GM23338 (cell line): Measurements from ENCODE around the gene ZNF48. TPM values are rescaled to one million over a fixed set of nuclear protein-coding genes. Genes with fewer than 3 reads are reported as not detected.

Source experiments
- ATAC-seq: fragments of 200-7000 bp; cut with Tn5 transposase; 3 replicates; pipeline ENCODE4 v1.9.1; 2020
- DNase-seq: peaks from one replicate; pipeline ENCODE4 v3.0.0-alpha.2; 2015; ENCODE audit warnings: low spot score
- H2AFZ ChIP-seq: fragments of 200-600 bp; sonication (generic); 2 replicates; pipeline ENCODE4 v1.8.0; 2016; ENCODE audit warnings: antibody characterized with exemption, mild to moderate bottlenecking, moderate library complexity
- H3F3A ChIP-seq: fragments of 200-600 bp; sonication (generic); replicated peaks from 2 replicates; pipeline ENCODE4 v1.8.0; 2017; ENCODE audit warnings: antibody characterized with exemption, mixed run types, low read depth
- H3K27ac ChIP-seq: fragments of 200-600 bp; sonication (generic); 2 replicates; pipeline ENCODE4 v1.6.1; 2016; ENCODE audit warnings: low read depth
- H3K27me3 ChIP-seq: fragments of 200-600 bp; sonication (generic); 2 replicates; pipeline ENCODE4 v1.8.0; 2016; ENCODE audit warnings: mild to moderate bottlenecking, mixed run types, moderate library complexity; ENCODE audit not compliant: insufficient read depth
- H3K36me3 ChIP-seq: fragments of 200-600 bp; sonication (generic); 2 replicates; pipeline ENCODE4 v1.8.0; 2016; ENCODE audit warnings: mild to moderate bottlenecking; ENCODE audit not compliant: insufficient read depth
- H3K4me1 ChIP-seq: fragments of 200-600 bp; sonication (generic); 2 replicates; pipeline ENCODE4 v1.8.0; 2016; ENCODE audit warnings: mild to moderate bottlenecking, moderate library complexity; ENCODE audit not compliant: insufficient read depth
- H3K4me2 ChIP-seq: fragments of 200-600 bp; sonication (generic); 2 replicates; pipeline ENCODE4 v1.7.1; 2017; ENCODE audit warnings: mixed run types
- H3K4me3 ChIP-seq: fragments of 200-600 bp; sonication (generic); 2 replicates; pipeline ENCODE4 v1.6.1; 2016; ENCODE audit warnings: mixed run types
- H3K79me2 ChIP-seq: fragments of 200-600 bp; sonication (generic); replicated peaks from 2 replicates; pipeline ENCODE4 v1.8.0; 2017; ENCODE audit warnings: mild to moderate bottlenecking; ENCODE audit not compliant: insufficient read depth
- H3K9me2 ChIP-seq: fragments of 200-600 bp; sonication (generic); 2 replicates; pipeline ENCODE4 v1.8.0; 2017; ENCODE audit not compliant: insufficient read depth
- H4K20me1 ChIP-seq: fragments of 200-600 bp; sonication (generic); replicated peaks from 2 replicates; pipeline ENCODE4 v1.8.0; 2017; ENCODE audit warnings: mild to moderate bottlenecking; ENCODE audit not compliant: insufficient read depth
- H3K27ac Mint-ChIP-seq: 2 replicates; pipeline ENCODE4 v1.8.0; 2020; ENCODE audit warnings: inconsistent platforms, mild to moderate bottlenecking, moderate library complexity, mixed read lengths
- H3K27me3 Mint-ChIP-seq: 3 replicates; pipeline ENCODE4 v1.8.0; 2022; ENCODE audit warnings: low read depth, mild to moderate bottlenecking, moderate library complexity, mixed read lengths, inconsistent platforms; ENCODE audit not compliant: insufficient read depth, poor library complexity
- H3K36me3 Mint-ChIP-seq: 3 replicates; pipeline ENCODE4 v1.8.0; 2021; ENCODE audit warnings: low read depth, mild to moderate bottlenecking, inconsistent platforms, moderate library complexity, mixed read lengths
- H3K4me1 Mint-ChIP-seq: 3 replicates; pipeline ENCODE4 v1.8.0; 2020; ENCODE audit warnings: mild to moderate bottlenecking, inconsistent platforms, mixed read lengths
- H3K4me3 Mint-ChIP-seq: 3 replicates; pipeline ENCODE4 v1.8.0; 2021; ENCODE audit warnings: moderate library complexity, mild to moderate bottlenecking, inconsistent platforms, mixed read lengths
- H3K9me3 Mint-ChIP-seq: 3 replicates; pipeline ENCODE4 v1.8.0; 2020; ENCODE audit warnings: moderate library complexity, mild to moderate bottlenecking, inconsistent platforms, mixed read lengths
- CREB1 ChIP-seq: fragments of 250-450 bp; sonication (Bioruptor Pico); IDR thresholded peaks from 2 replicates; pipeline ENCODE4 v1.5.0; 2020; ENCODE audit warnings: low read depth, mild to moderate bottlenecking, moderate library complexity
- EZH2phosphoT487 ChIP-seq: fragments of 200-600 bp; sonication (generic); IDR thresholded peaks from one replicate; pipeline ENCODE4 v1.8.1; 2018; ENCODE audit warnings: antibody characterized with exemption; ENCODE audit not compliant: unreplicated experiment
- JUNB ChIP-seq: IDR thresholded peaks from one replicate; pipeline ENCODE4 v1.6.1; 2016; ENCODE audit warnings: antibody characterized with exemption; ENCODE audit not compliant: unreplicated experiment
- NANOG ChIP-seq: IDR thresholded peaks from 2 replicates; pipeline ENCODE4 v1.6.1; 2016; ENCODE audit warnings: antibody characterized with exemption, borderline replicate concordance
- POLR2AphosphoS5 ChIP-seq: IDR thresholded peaks from 2 replicates; pipeline ENCODE4 v1.6.1; 2016; ENCODE audit warnings: antibody characterized with exemption, low read depth
- REST ChIP-seq: IDR thresholded peaks from one replicate; pipeline ENCODE4 v1.6.1; 2018; ENCODE audit warnings: antibody characterized with exemption; ENCODE audit not compliant: unreplicated experiment
- ZNF114 ChIP-seq: fragments of 250-450 bp; sonication (Bioruptor Pico); IDR thresholded peaks from 2 replicates; pipeline ENCODE4 v1.5.0; 2020; ENCODE audit warnings: mild to moderate bottlenecking, moderate library complexity
- ZNF462 ChIP-seq: fragments of 250-450 bp; sonication (Bioruptor Pico); IDR thresholded peaks from 2 replicates; pipeline ENCODE4 v1.5.0; 2020; ENCODE audit warnings: mild to moderate bottlenecking, moderate library complexity
- polyA plus RNA-seq: library from polyadenylated mRNA; unstranded; fragments of >200 nt; fragmentation: Nextera tagmentation; extraction: Ambion mirVana; gene quantifications from 2 replicates; pipeline ENCODE4 v1.2.1, GENCODE V29; 2016
- total RNA-seq: library from RNA; depleted of rRNA; stranded (reverse); fragments of >200 nt; shearing (Covaris generic); gene quantifications from 2 replicates; pipeline ENCODE4 v1.2.3, GENCODE V29; 2014
- TF ChIP-seq, protein P1 (sequence below): IDR thresholded peaks from 2 replicates; pipeline ENCODE4 v1.6.1; 2016; ENCODE audit warnings: antibody characterized with exemption
- TF ChIP-seq, protein P2 (sequence below), 2 experiments: fragments of 200-600 bp in 1 of 2; sonication (generic) in 1 of 2; conservative IDR thresholded peaks; 2 replicates each; pipeline versions ENCODE4 v1.5.1 to v1.6.1; 2016 to 2017; ENCODE audit warnings: antibody characterized with exemption in 2 of 2, low read depth in 2 of 2, mild to moderate bottlenecking in 2 of 2, moderate library complexity in 1 of 2

Gene ZNF48
- total and polyA plus RNA-seq, 2 experiments from 2014 or later = 4.8 to 44.3 TPM

DNA sequence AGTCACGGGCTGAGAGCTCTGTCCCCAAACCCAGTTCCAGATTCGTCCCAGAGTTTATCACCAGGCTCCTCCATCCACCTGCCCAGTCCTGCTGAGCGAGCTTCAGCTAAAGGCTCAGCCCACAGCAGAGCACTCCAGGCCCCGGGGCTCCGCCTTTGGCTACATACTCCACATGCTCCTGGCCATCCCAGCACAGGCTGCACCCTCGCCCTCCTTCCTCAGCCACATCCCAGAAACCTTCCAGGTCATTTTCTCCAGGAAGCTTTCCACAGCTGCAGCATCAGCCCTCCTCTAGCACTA is 35.4 kb upstream of the ZNF48 start:
- peaks cover 3% of the 10 kb centered on the region; the same call in 1 of the 2 replicates for H3K4me1 ChIP-seq
- no peak for DNase-seq
- no peaks in the 10 kb centered on the region for H3K27me3 ChIP-seq
- no peaks in the 10 kb centered on the region for H3K36me3 ChIP-seq
- H3F3A ChIP-seq = no peaks in the 10 kb centered on the region
- no peak for TF ChIP-seq NANOG
- TF ChIP-seq JUNB = no peak
- TF ChIP-seq ZNF462 = no peak
- no peak for TF ChIP-seq POLR2AphosphoS5
- no peak for TF ChIP-seq ZNF114 (CRISPR knock-in tag)
- TF ChIP-seq, protein P1, sequence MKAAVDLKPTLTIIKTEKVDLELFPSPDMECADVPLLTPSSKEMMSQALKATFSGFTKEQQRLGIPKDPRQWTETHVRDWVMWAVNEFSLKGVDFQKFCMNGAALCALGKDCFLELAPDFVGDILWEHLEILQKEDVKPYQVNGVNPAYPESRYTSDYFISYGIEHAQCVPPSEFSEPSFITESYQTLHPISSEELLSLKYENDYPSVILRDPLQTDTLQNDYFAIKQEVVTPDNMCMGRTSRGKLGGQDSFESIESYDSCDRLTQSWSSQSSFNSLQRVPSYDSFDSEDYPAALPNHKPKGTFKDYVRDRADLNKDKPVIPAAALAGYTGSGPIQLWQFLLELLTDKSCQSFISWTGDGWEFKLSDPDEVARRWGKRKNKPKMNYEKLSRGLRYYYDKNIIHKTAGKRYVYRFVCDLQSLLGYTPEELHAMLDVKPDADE = no peak
- TF ChIP-seq REST = no peak
- TF ChIP-seq, protein P2, sequence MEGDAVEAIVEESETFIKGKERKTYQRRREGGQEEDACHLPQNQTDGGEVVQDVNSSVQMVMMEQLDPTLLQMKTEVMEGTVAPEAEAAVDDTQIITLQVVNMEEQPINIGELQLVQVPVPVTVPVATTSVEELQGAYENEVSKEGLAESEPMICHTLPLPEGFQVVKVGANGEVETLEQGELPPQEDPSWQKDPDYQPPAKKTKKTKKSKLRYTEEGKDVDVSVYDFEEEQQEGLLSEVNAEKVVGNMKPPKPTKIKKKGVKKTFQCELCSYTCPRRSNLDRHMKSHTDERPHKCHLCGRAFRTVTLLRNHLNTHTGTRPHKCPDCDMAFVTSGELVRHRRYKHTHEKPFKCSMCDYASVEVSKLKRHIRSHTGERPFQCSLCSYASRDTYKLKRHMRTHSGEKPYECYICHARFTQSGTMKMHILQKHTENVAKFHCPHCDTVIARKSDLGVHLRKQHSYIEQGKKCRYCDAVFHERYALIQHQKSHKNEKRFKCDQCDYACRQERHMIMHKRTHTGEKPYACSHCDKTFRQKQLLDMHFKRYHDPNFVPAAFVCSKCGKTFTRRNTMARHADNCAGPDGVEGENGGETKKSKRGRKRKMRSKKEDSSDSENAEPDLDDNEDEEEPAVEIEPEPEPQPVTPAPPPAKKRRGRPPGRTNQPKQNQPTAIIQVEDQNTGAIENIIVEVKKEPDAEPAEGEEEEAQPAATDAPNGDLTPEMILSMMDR (conservative IDR thresholded peaks at IDR 0.05; ENCODE audit: low read depth in 2 of 2) = no peak
- no peak for TF ChIP-seq EZH2phosphoT487
- no peak for TF ChIP-seq CREB1 (CRISPR knock-in tag)
- no peaks in the 10 kb centered on the region for H3K9me2 ChIP-seq
- no peak overlapping the region for H3K4me2 ChIP-seq
- H3K79me2 ChIP-seq = peaks cover 5% of the 10 kb centered on the region
- H3K27ac ChIP-seq = no peak overlapping the region
- H3K27ac Mint-ChIP-seq = no peak overlapping the region
- H3K9me3 Mint-ChIP-seq = no peaks in the 10 kb centered on the region; the same call in 1 of the 3 replicates
- H3K27me3 Mint-ChIP-seq = peaks cover 18% of the 10 kb centered on the region
- no peak overlapping the region for H2AFZ ChIP-seq
- peaks cover 29% of the 10 kb centered on the region for H3K36me3 Mint-ChIP-seq
- H3K4me3 ChIP-seq = no peak overlapping the region
- peaks cover 4% of the 10 kb centered on the region; the same call in 1 of the 2 replicates for H4K20me1 ChIP-seq
- peaks cover 25% of the 10 kb centered on the region for H3K4me1 Mint-ChIP-seq
- H3K4me3 Mint-ChIP-seq = no peak overlapping the region
- no peak for ATAC-seq
